ENCODE data around the gene COA8. TPM values are rescaled to one million over a fixed set of nuclear protein-coding genes. Genes with fewer than 3 reads are reported as not detected.

The COA8 gene
- total RNA-seq, 1 donor from 2014 or later, result 48.3 TPM

DNA sequence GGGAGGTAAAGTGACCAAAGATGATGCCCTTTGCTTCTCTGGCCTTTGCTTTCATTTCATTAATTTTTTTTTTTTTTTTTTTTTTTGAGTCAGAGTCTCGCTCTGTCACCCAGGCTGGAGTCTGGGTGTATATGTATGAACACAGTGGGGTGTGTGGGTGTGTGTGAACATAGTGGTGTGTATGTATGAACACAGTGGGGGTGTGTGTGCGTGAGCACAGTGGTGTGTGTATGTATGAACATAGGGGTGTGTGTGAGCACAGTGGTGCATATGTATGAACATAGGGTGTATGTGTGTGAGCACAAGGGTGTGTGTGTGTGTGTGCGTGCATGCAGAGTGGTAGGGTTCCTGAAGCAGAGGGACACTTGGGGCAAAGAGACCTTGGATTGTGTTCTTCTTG, 75.8 kb downstream of the COA8 start:
- Histone ChIP-seq H3K27me3 (ENCODE audit: low read depth) (no peaks in the 10 kb centered on the region), H3K4me1 (peaks cover 94% of the 10 kb centered on the region), H3K36me3 (no peaks in the 10 kb centered on the region), H3K27ac (replicated peaks) (no peak overlapping the region), H3K9me3 (replicated peaks) (no peaks in the 10 kb centered on the region), H3K4me3 (no peak overlapping the region)
- no peak for DNase-seq
- intact Hi-C loops (cut with micrococcal nuclease), result no loop called here
- TF ChIP-seq, protein P1, sequence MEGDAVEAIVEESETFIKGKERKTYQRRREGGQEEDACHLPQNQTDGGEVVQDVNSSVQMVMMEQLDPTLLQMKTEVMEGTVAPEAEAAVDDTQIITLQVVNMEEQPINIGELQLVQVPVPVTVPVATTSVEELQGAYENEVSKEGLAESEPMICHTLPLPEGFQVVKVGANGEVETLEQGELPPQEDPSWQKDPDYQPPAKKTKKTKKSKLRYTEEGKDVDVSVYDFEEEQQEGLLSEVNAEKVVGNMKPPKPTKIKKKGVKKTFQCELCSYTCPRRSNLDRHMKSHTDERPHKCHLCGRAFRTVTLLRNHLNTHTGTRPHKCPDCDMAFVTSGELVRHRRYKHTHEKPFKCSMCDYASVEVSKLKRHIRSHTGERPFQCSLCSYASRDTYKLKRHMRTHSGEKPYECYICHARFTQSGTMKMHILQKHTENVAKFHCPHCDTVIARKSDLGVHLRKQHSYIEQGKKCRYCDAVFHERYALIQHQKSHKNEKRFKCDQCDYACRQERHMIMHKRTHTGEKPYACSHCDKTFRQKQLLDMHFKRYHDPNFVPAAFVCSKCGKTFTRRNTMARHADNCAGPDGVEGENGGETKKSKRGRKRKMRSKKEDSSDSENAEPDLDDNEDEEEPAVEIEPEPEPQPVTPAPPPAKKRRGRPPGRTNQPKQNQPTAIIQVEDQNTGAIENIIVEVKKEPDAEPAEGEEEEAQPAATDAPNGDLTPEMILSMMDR (IDR thresholded peaks at IDR 0.05; ENCODE audit: borderline replicate concordance), result no peak

Other genes with a start within 250 kb of the COA8 start
- gene EIF5, start 228.7 kb upstream of the COA8 start, total RNA-seq, result 260 TPM
- 103 TPM for gene MARK3, start 177.5 kb upstream of the COA8 start, total RNA-seq
- gene CKB, start 40.1 kb upstream of the COA8 start, total RNA-seq, result 661 TPM
- gene TRMT61A, start 33.8 kb upstream of the COA8 start, total RNA-seq, result 5.9 TPM
- 16.7 TPM for gene BAG5, start 303 bp upstream of the COA8 start, total RNA-seq
- 137 TPM for gene KLC1, start 66.3 kb downstream of the COA8 start, total RNA-seq
- 4.1 TPM for gene XRCC3, start 152.5 kb downstream of the COA8 start, total RNA-seq
- gene ZFYVE21, start 152.8 kb downstream of the COA8 start, total RNA-seq, result 50.5 TPM

Data from left ventricle myocardium inferior (tissue), 1 donor.